SK-N-SH (cell line): ENCODE results near the gene DELE1. TPM values are rescaled to one million over a fixed set of nuclear protein-coding genes. Genes with fewer than 3 reads are reported as not detected.

ENCODE experiments used
- CTCF ChIA-PET: fragments of 300-600, 350-600 bp; formaldehyde crosslinking; extraction: SDS; loops from one replicate; lab custom pipeline; 2021; lab: Yijun Ruan, JAX
- POLR2A ChIA-PET: fragments of 350-600 bp; sonication (Branson Sonifier 250); formaldehyde crosslinking; extraction: SDS; loops from one replicate; lab custom pipeline; 2020; ENCODE audit warnings: antibody characterized with exemption, inconsistent platforms; lab: Yijun Ruan, JAX
- DNase-seq: peaks from one replicate; pipeline ENCODE4 v3.0.0; 2012
- H2AFZ ChIP-seq: fragments of 200-600 bp; sonication (generic); 2 replicates; pipeline ENCODE4 v1.8.1; 2016; ENCODE audit warnings: antibody characterized with exemption, mild to moderate bottlenecking, low read depth
- H3F3A ChIP-seq: fragments of 200-600 bp; sonication (generic); replicated peaks from 2 replicates; pipeline ENCODE3; 2016; ENCODE audit warnings: antibody characterized with exemption, mild to moderate bottlenecking; ENCODE audit not compliant: insufficient read depth
- H3K27ac ChIP-seq, 2 experiments: fragments of 200-500 bp in 1 of 2; fragments of 200-600 bp in 1 of 2; sonication (Bioruptor generic) in 1 of 2; sonication (generic), shearing (Covaris generic) in 1 of 2; 2 replicates each; pipeline versions ENCODE4 v1.5.1 to v1.6.1; 2014 to 2016; ENCODE audit warnings: low read depth in 2 of 2, inconsistent platforms in 1 of 2, low read length in 1 of 2, mild to moderate bottlenecking in 1 of 2, mixed read lengths in 1 of 2
- H3K27me3 ChIP-seq: fragments of 200-600 bp; sonication (generic), shearing (Covaris generic); 2 replicates; pipeline ENCODE4 v1.6.1; 2016; ENCODE audit warnings: mixed run types; ENCODE audit not compliant: insufficient read depth
- H3K36me3 ChIP-seq, 2 experiments: fragments of 200-500 bp in 1 of 2; fragments of 200-600 bp in 1 of 2; sonication (Bioruptor generic) in 1 of 2; sonication (generic) in 1 of 2; replicated peaks in 1 of 2; 2 replicates each; pipeline versions ENCODE3 to v1.5.1; 2014 to 2016; ENCODE audit warnings: low read length in 1 of 2, mild to moderate bottlenecking in 1 of 2; ENCODE audit not compliant: insufficient read depth in 2 of 2, control insufficient read depth in 1 of 2
- H3K4me1 ChIP-seq, 2 experiments: fragments of 200-500 bp in 1 of 2; fragments of 200-600 bp in 1 of 2; sonication (Bioruptor generic) in 1 of 2; sonication (generic), shearing (Covaris generic) in 1 of 2; 2 replicates each; pipeline versions ENCODE4 v1.5.1 to v1.6.1; 2014 to 2016; ENCODE audit warnings: low read depth in 1 of 2, low read length in 1 of 2, mixed run types in 1 of 2; ENCODE audit not compliant: insufficient read depth in 2 of 2, control insufficient read depth in 1 of 2
- H3K4me2 ChIP-seq: fragments of 200-600 bp; sonication (generic), shearing (Covaris generic); 2 replicates; pipeline ENCODE4 v1.6.1; 2017; ENCODE audit warnings: mixed run types
- H3K4me3 ChIP-seq, 2 experiments: fragments of 200-500 bp in 1 of 2; fragments of 200-600 bp in 1 of 2; sonication (Bioruptor generic) in 1 of 2; sonication (generic), shearing (Covaris generic) in 1 of 2; 2 replicates each; pipeline versions ENCODE4 v1.5.1 to v1.8.1; 2014 to 2016; ENCODE audit warnings: low read depth in 2 of 2, inconsistent platforms in 1 of 2, low read length in 1 of 2, mild to moderate bottlenecking in 1 of 2, mixed read lengths in 1 of 2, moderate library complexity in 1 of 2
- H3K79me2 ChIP-seq: fragments of 200-600 bp; sonication (generic); 2 replicates; pipeline ENCODE4 v1.8.1; 2017; ENCODE audit warnings: mild to moderate bottlenecking; ENCODE audit not compliant: insufficient read depth
- H3K9ac ChIP-seq: fragments of 200-600 bp; sonication (generic); 2 replicates; pipeline ENCODE4 v1.6.1; 2017; ENCODE audit warnings: mixed run types
- H3K9me2 ChIP-seq: fragments of 200-600 bp; sonication (generic); 2 replicates; pipeline ENCODE4 v1.6.1; 2017; ENCODE audit warnings: mixed run types
- H3K9me3 ChIP-seq: fragments of 200-600 bp; sonication (generic); 2 replicates; pipeline ENCODE4 v1.6.1; 2017; ENCODE audit warnings: mixed run types, mild to moderate bottlenecking, moderate library complexity
- H4K20me1 ChIP-seq: fragments of 200-600 bp; sonication (generic); 2 replicates; pipeline ENCODE4 v1.6.1; 2017; ENCODE audit warnings: mild to moderate bottlenecking, mixed run types; ENCODE audit not compliant: insufficient read depth
- ELF1 ChIP-seq: IDR thresholded peaks from 2 replicates; pipeline ENCODE4 v1.4.0; 2012
- EP300 ChIP-seq, 2 experiments: IDR thresholded peaks; 2 replicates each; pipeline versions ENCODE4 v1.4.0 to v1.6.1; 2012; ENCODE audit warnings: borderline replicate concordance in 1 of 2, low read depth in 1 of 2, low read length in 1 of 2
- GABPA ChIP-seq: IDR thresholded peaks from 2 replicates; pipeline ENCODE4 v1.4.0; 2012; ENCODE audit warnings: low read depth, mild to moderate bottlenecking
- IRF3 ChIP-seq: fragments of 150-350 bp; IDR thresholded peaks from 2 replicates; pipeline ENCODE4 v1.6.1; 2016; ENCODE audit warnings: mild to moderate bottlenecking, low read depth, low read length
- NFIC ChIP-seq: IDR thresholded peaks from 2 replicates; pipeline ENCODE4 v1.4.0; 2012; ENCODE audit warnings: borderline replicate concordance
- POLR2AphosphoS5 ChIP-seq: IDR thresholded peaks from 2 replicates; pipeline ENCODE4 v1.6.1; 2012; ENCODE audit warnings: low read depth, low read length
- RAD21 ChIP-seq: IDR thresholded peaks from 2 replicates; pipeline ENCODE4 v1.6.1; 2012; ENCODE audit warnings: mild to moderate bottlenecking, low read length
- REST ChIP-seq: IDR thresholded peaks from 2 replicates; pipeline ENCODE4 v1.6.1; 2012; ENCODE audit warnings: mild to moderate bottlenecking, low read depth, low read length, moderate library complexity
- SMC3 ChIP-seq: IDR thresholded peaks from 2 replicates; pipeline ENCODE4 v1.6.1; 2012; ENCODE audit warnings: low read depth, low read length, improper control_type of control experiment
- TEAD4 ChIP-seq: IDR thresholded peaks from 2 replicates; pipeline ENCODE4 v1.4.0; 2012; ENCODE audit warnings: mild to moderate bottlenecking, borderline replicate concordance; ENCODE audit not compliant: insufficient read depth
- USF1 ChIP-seq: IDR thresholded peaks from 2 replicates; pipeline ENCODE4 v1.4.0; 2012; ENCODE audit warnings: low read depth, borderline replicate concordance
- USF2 ChIP-seq: fragments of 150-350 bp; IDR thresholded peaks from 2 replicates; pipeline ENCODE4 v1.6.1; 2017; ENCODE audit warnings: antibody characterized with exemption, low read length, low read depth, borderline replicate concordance
- ZBTB33 ChIP-seq: IDR thresholded peaks from 2 replicates; pipeline ENCODE4 v1.4.0; 2012; ENCODE audit warnings: low read depth, borderline replicate concordance
- WGBS: methylation state at CpG from one replicate; pipeline ENCODE4 v1.1.6; 2017; ENCODE audit warnings: low lambda C conversion rate; 5-methylcytosine and 5-hydroxymethylcytosine counted together
- polyA plus RNA-seq, 3 experiments: library from polyadenylated mRNA; depleted of rRNA; stranded (reverse); fragments of >200 nt; gene quantifications; 2 replicates each; pipeline ENCODE4 v1.2.3, GENCODE V29; 2012

DELE1 gene
- polyA plus RNA-seq, 1 of the 3 experiments (the other 2 are of a cell fraction): 60.3 TPM

- H3K27me3 ChIP-seq: no peaks in the 10 kb centered on the region
- no peak overlapping the region for H3K27ac ChIP-seq
- CTCF ChIA-PET: interaction anchor here (2.8 kb wide), 1 partner anchor 41 kb away, joined by 9 read pairs; the partner anchor contains the start of gene RNF14
- H3K9ac ChIP-seq: no peak overlapping the region
- H2AFZ ChIP-seq: no peak overlapping the region
- POLR2A ChIA-PET: interaction anchor here (0.8 kb wide), 1 partner anchor 38 kb away, joined by 3 read pairs; no protein-coding TSS in a partner anchor
- peaks cover 50 to 66% of the 10 kb centered on the region in 2 experiments for H3K36me3 ChIP-seq
- TF ChIP-seq TEAD4 (no peak), POLR2AphosphoS5 (no peak), SMC3 (no peak), USF2 (no peak), USF1 (no peak), ZBTB33 (no peak), REST (no peak), EP300 (IDR thresholded peaks at IDR 0.05; ENCODE audit: borderline replicate concordance in 1 of 2, low read depth in 1 of 2, low read length in 1 of 2) (no peak), NFIC (no peak), IRF3 (no peak), GABPA (no peak), RAD21 (no peak), ELF1 (no peak)
- TF ChIP-seq, all 33 proteins: peak for 0
- peaks cover 0 to 6% of the 10 kb centered on the region in 2 experiments; a peak in 2 of 4 replicates for H3K4me1 ChIP-seq
- no peak overlapping the region for H3K4me3 ChIP-seq
- H3K9me3 ChIP-seq: no peaks in the 10 kb centered on the region
- 93% methylated on average over 6 of the region's 8 CpGs for WGBS
- no peak overlapping the region for H3K4me2 ChIP-seq
- peaks cover 17% of the 10 kb centered on the region for H3K79me2 ChIP-seq
- peaks cover 4% of the 10 kb centered on the region for H3F3A ChIP-seq
- no peak for DNase-seq
- H3K9me2 ChIP-seq: no peaks in the 10 kb centered on the region
- no peaks in the 10 kb centered on the region for H4K20me1 ChIP-seq
Measured at GRCh38 chr5:141928051-141928450, 4.4 kb downstream of the DELE1 start.
